SK-N-MC (cell line): ENCODE measurements around the gene GALNT3.

Experiments
- EZH2 ChIP-seq: fragments of 200-600 bp; sonication (generic); IDR thresholded peaks from one replicate; pipeline ENCODE4 v1.6.1; 2017; ENCODE audit warnings: antibody characterized with exemption
- FOXP2 ChIP-seq: optimal IDR thresholded peaks from 2 replicates; pipeline ENCODE3; 2011; ENCODE audit warnings: mild to moderate bottlenecking, moderate library complexity; ENCODE audit not compliant: insufficient read depth; ENCODE audit errors: extremely low read length, control extremely low read depth
- POLR2AphosphoS5 ChIP-seq: IDR thresholded peaks from 2 replicates; pipeline ENCODE4 v1.6.1; 2012; ENCODE audit warnings: mild to moderate bottlenecking, low read depth, low read length, borderline replicate concordance

DNA sequence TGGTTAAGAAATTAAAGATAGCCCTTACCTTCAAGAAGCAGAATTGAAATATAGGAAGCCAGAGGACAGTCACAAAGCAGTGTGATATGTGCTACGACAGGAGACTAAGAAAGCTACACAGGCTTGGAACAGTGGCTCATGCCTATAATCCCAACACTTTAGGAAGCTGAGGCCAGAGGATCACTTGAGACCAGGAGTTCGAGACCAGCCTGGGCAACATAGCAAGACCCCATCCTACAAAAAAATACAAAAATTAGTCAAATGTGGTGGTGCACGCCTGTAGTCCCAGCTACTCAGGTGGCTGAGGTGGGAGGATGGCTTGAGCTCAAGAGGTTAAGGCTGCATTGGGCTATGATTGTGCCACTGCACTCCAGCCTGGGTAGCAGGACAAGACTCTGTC lies 21.9 kb downstream of the GALNT3 start:
- TF ChIP-seq POLR2AphosphoS5 (no peak), EZH2 (no peak), FOXP2 (no peak)
